IPS DF 6.9 (cell line): ENCODE results near the gene WDR17.

ENCODE experiments used
- DNase-seq: peaks from one replicate; pipeline ENCODE4 v3.0.0-alpha.2; 2013; ENCODE audit warnings: low read depth, low spot score
- H3K27ac ChIP-seq: one replicate; pipeline ENCODE4 v1.5.1; 2013; ENCODE audit warnings: low read length, control low read depth
- H3K27me3 ChIP-seq: 2 replicates; pipeline ENCODE4 v1.6.1; 2013; ENCODE audit warnings: mild to moderate bottlenecking, low read length; ENCODE audit not compliant: control insufficient read depth, insufficient read depth
- H3K36me3 ChIP-seq: 2 replicates; pipeline ENCODE4 v1.6.1; 2013; ENCODE audit warnings: low read length; ENCODE audit not compliant: control insufficient read depth, insufficient read depth
- H3K4me1 ChIP-seq: 2 replicates; pipeline ENCODE4 v1.6.1; 2013; ENCODE audit warnings: low read length; ENCODE audit not compliant: control insufficient read depth, insufficient read depth
- H3K4me3 ChIP-seq: 2 replicates; pipeline ENCODE4 v1.5.1; 2013; ENCODE audit warnings: mild to moderate bottlenecking, low read length
- H3K9me3 ChIP-seq: 2 replicates; pipeline ENCODE4 v1.6.1; 2013; ENCODE audit warnings: low read length, inconsistent platforms; ENCODE audit not compliant: control insufficient read depth, insufficient read depth
- WGBS: extraction: QIAGEN DNeasy Blood & Tissue Kit; methylation state at CpG from one replicate; pipeline ENCODE4 v1.1.7; 2013; ENCODE audit warnings: mixed read lengths, missing lambda C conversion rate; ENCODE audit not compliant: insufficient read length, insufficient coverage; 5-methylcytosine and 5-hydroxymethylcytosine counted together

The WDR17 gene

DNA sequence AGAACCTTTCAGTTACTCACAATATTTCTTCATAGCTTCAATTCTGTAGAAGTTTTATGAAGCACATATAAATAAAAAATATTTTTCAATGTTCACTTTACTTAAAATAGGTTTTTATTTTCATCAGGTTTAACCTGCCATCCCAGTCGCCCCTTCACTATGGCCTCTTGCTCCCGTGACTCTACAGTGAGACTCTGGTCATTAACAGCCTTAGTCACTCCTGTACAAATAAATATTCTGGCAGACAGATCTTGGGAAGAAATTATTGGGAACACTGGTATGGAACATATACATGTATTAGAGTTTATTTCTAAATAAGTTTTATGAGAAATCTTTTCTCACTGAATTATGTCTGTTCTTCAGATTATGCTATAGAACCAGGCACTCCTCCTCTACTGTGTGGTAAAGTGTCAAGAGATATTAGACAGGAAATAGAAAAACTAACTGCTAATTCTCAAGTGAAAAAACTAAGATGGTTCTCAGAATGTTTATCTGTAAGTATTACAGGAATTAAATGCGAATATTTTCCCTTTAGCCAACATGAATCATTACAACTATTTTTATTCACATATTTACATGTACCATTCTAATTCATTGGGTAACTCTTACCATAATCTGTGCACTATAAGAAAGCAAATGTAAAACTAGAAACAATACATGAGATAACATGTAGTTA is 84.2 kb downstream of the WDR17 start:
- no peak overlapping the region for H3K4me3 ChIP-seq
- WGBS = no CpG with 5 or more reads among the region's 3 CpGs
- H3K27me3 ChIP-seq = no peaks in the 10 kb centered on the region
- no peak for DNase-seq
- no peaks in the 10 kb centered on the region for H3K4me1 ChIP-seq
- no peaks in the 10 kb centered on the region for H3K36me3 ChIP-seq
- no peak overlapping the region for H3K27ac ChIP-seq
- H3K9me3 ChIP-seq = no peaks in the 10 kb centered on the region

DNA sequence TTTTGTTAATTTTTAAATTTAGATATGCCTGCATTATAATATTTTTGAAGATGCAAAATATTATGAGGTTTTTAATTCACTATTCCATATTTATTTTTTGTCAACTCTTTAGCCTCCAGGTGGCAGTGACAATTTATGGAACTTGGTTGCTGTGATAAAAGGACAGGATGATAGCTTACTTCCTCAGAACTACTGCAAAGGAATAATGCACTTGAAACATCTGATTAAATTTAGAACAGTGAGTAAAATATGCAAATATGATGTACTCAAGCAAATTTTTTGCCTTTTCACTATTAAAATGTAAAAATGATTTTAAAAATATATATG is 84.7 kb downstream of the WDR17 start:
- Histone ChIP-seq H3K9me3 (no peaks in the 10 kb centered on the region), H3K27me3 (no peaks in the 10 kb centered on the region), H3K4me3 (no peak overlapping the region), H3K27ac (no peak overlapping the region), H3K4me1 (no peaks in the 10 kb centered on the region), H3K36me3 (no peaks in the 10 kb centered on the region)
- DNase-seq = no peak

DNA sequence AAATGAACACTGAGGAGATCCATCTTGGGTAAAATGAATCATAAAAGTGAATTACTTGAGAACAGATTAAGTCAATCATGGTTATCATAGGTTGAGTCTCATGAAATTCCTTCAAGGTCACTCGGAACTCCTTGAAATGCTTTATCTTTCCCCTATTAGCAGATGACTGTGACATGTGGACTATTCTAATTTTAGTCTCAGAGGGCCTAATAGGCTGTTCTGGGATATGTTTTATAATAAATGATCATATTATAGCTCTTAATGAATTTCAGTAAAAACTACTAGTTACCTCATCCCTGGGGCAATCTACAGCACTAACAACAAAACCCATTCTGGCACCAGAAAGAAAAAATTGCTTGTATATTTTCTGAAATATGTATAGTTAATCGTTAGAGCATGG is 85.1 kb downstream of the WDR17 start:
- WGBS = no CpG with 5 or more reads among the region's 2 CpGs
- Histone ChIP-seq H3K4me1 (no peaks in the 10 kb centered on the region), H3K27me3 (no peaks in the 10 kb centered on the region), H3K4me3 (no peak overlapping the region), H3K27ac (no peak overlapping the region), H3K9me3 (no peaks in the 10 kb centered on the region), H3K36me3 (no peaks in the 10 kb centered on the region)
- DNase-seq = no peak

DNA sequence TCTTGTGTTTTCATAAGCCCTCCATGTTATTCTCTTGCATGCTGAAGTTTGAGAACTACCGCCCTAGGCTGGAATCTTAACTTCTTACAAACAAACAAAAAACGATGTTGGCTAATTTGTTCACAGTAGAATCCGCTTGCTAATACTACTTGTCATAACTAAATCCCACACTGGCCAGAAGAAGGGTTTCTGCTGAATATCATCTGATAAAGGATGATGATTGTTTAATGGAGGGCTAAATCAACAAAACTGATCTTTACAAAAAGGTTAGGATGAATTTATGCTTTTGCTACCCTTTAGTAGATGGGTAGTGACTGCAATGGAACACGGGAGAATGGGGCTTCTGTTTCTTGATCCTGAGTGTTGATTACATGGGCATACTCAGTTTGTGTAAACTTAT is 87.5 kb downstream of the WDR17 start:
- Histone ChIP-seq H3K27me3 (no peaks in the 10 kb centered on the region), H3K9me3 (no peaks in the 10 kb centered on the region), H3K27ac (no peak overlapping the region), H3K36me3 (no peaks in the 10 kb centered on the region), H3K4me1 (no peaks in the 10 kb centered on the region), H3K4me3 (no peak overlapping the region)
- WGBS = no CpG with 5 or more reads among the region's 4 CpGs
- DNase-seq = no peak

DNA sequence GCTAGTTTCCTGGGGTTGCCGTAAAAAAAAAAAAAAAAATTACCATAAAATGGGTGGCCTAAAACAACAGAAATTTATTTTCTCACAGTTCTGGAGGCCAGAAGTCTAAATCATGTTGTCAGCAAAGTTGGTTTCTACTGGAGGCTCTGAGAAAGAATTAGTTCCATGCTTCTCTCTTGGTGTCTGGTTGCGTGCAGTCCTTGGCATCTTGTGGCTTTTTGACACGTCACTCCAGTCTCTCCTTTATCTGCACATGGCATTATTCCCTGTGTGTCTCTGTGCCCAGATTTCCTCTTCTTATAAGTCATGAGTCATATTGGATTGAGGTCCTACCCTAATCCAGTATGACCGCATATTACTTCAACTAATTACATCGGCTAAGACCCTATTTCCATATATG is 91.0 kb downstream of the WDR17 start:
- WGBS = no CpG with 5 or more reads among the region's 5 CpGs
- H3K27ac ChIP-seq = no peak overlapping the region
- DNase-seq = no peak
- H3K4me1 ChIP-seq = no peaks in the 10 kb centered on the region
- no peaks in the 10 kb centered on the region for H3K27me3 ChIP-seq
- no peak overlapping the region for H3K4me3 ChIP-seq
- H3K9me3 ChIP-seq = no peaks in the 10 kb centered on the region
- no peaks in the 10 kb centered on the region for H3K36me3 ChIP-seq

DNA sequence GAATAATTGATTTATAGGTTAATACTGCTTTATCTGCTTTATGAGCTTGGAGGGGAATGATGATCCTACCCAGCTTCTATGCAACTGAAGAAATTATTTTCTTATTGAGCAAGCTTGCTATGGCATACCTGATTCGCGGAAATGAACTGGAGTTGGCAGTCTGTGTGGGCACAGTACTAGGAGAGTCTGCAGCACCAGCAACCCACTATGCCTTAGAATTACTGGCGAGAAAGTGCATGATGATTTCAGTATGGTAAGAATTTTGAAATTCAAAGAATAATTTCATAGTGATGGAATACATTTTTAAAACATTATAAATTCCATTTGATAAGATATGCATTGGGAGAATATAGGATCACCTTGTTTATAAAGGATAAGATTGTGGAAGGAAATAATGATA is 97.4 kb downstream of the WDR17 start:
- Histone ChIP-seq H3K27ac (no peak overlapping the region), H3K27me3 (no peaks in the 10 kb centered on the region), H3K4me3 (no peak overlapping the region), H3K4me1 (no peaks in the 10 kb centered on the region), H3K36me3 (no peaks in the 10 kb centered on the region), H3K9me3 (no peaks in the 10 kb centered on the region)
- no CpG with 5 or more reads among the region's 3 CpGs for WGBS
- no peak for DNase-seq

DNA sequence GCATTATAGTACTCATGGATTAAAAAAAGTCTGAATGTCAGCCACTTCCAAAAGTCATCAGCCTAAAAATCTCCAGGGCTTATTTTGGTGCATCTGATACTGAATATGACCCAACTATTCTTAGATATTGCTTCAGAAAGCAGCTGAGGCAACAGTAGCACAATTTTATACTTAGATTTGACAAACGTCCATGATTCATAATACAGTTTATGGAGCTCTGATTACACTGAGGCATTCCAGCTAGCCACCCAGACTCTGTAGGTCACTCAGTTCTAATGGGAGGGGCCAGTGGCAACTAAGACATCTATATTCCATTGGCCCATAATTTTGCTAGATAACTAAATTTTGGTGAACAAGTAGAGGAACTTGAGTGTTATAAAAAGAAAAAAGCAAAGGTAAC is 119.4 kb downstream of the WDR17 start:
- Histone ChIP-seq H3K27me3 (no peaks in the 10 kb centered on the region), H3K27ac (no peak overlapping the region), H3K36me3 (no peaks in the 10 kb centered on the region), H3K9me3 (no peaks in the 10 kb centered on the region), H3K4me3 (no peak overlapping the region), H3K4me1 (peaks cover 1% of the 10 kb centered on the region; the same call in 1 of the 2 replicates)
- no CpG with 5 or more reads among the region's 1 CpG for WGBS
- no peak for DNase-seq

DNA sequence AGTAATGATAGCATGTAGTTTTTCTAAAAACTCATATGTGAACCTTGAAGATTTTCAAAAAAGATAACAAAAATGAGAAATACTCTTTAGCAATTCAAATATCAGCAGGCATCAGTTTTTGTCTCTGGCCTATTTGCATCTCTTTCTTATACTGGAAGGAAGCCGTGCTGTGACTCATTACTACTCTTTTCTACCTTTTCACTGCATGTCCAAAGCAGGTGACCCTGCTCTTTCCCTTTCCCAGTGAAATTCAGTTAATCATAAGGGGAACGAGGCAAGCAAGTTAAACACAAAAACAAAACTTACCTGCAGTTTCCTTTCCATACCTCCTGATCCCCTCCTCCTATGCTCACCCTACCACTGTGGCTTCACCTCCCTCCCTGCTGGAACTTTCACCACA is 120.4 kb downstream of the WDR17 start:
- DNase-seq = no peak
- H3K4me3 ChIP-seq = no peak overlapping the region
- H3K4me1 ChIP-seq = peaks cover 1% of the 10 kb centered on the region; the same call in 1 of the 2 replicates
- no peaks in the 10 kb centered on the region for H3K27me3 ChIP-seq
- H3K27ac ChIP-seq = no peak overlapping the region
- WGBS = no CpG with 5 or more reads among the region's 2 CpGs
- no peaks in the 10 kb centered on the region for H3K9me3 ChIP-seq
- no peaks in the 10 kb centered on the region for H3K36me3 ChIP-seq

DNA sequence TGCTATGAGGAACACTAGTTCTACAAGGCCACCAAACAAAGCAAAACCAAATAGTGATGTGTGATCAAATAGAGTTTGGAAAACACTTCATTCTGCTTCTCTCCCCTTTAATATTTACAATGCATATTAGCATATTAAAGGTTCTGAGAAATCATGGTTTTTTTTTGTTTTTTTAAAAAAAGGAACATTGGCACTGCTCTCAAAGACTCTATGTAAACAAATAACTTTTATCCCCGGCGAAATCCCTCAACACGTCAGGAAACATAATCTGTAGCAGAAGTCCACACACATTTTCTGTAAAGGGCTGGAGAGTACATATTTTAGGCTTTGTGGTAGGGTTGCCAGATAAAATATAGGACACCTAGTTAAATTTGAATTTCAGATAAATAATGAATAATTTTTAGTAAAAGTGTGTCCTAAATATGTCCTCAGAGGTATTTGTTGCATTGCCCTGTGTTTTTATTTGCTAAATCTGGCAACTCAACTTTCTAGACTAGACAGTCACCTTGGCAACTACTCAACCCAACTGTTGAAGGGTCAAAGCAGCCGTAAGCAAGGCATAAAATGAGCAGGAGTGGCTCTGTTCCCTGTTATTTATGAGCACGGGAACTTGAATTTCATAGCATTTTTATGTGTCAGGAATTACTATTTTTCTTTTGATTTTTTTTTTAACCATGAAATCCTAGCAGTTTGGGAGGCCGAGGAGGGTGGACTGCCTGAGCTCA is 121.2 kb downstream of the WDR17 start:
- no peak for DNase-seq
- no peak overlapping the region for H3K4me3 ChIP-seq
- no peak overlapping the region for H3K27ac ChIP-seq
- peaks cover 1% of the 10 kb centered on the region; the same call in 1 of the 2 replicates for H3K4me1 ChIP-seq
- no peaks in the 10 kb centered on the region for H3K9me3 ChIP-seq
- no CpG with 5 or more reads among the region's 6 CpGs for WGBS
- no peaks in the 10 kb centered on the region for H3K36me3 ChIP-seq
- H3K27me3 ChIP-seq = no peaks in the 10 kb centered on the region

DNA sequence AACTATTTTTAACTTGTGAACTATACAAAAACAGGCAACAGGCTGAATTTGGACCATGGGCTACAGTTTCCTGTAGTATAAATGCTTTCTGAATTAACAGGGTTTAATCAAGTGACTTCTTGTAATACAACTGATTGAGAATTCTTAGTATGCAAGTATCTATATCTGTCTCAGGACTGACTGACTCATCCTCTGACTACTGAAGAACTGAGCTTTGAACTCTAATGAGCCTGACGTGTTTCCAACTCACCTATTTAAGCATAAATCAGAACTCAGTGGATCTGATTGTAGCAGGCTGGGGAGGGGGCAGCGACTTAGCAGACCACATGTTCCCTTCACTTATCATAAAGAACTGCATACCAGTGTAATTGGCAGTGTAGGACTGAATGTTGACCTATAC is 122.0 kb downstream of the WDR17 start:
- Histone ChIP-seq H3K27me3 (no peaks in the 10 kb centered on the region), H3K9me3 (no peaks in the 10 kb centered on the region), H3K36me3 (no peaks in the 10 kb centered on the region), H3K4me3 (no peak overlapping the region), H3K4me1 (peaks cover 1% of the 10 kb centered on the region; the same call in 1 of the 2 replicates), H3K27ac (no peak overlapping the region)
- no peak for DNase-seq
- no CpG with 5 or more reads among the region's 2 CpGs for WGBS

DNA sequence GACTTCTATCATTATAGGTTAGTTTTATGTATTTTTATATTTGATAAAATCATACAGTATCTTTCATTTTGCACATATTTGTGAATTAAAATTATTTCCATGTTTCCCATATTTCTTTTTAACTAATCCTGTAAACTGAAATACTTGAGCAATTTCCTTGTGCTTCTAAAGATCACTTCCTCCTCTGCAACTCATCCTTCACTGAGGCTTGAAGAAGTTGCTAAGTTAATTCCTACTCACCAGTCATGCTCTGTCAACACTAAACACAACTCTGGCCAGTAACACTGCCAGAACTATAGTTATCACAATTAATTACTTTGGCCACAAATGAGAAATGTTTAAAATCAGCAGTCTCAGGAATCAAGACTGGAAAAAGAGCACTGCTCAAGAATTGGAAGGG is 123.0 kb downstream of the WDR17 start:
- H3K27ac ChIP-seq = no peak overlapping the region
- no peaks in the 10 kb centered on the region for H3K36me3 ChIP-seq
- H3K4me3 ChIP-seq = no peak overlapping the region
- peaks cover 1% of the 10 kb centered on the region; the same call in 1 of the 2 replicates for H3K4me1 ChIP-seq
- no peak for DNase-seq
- no peaks in the 10 kb centered on the region for H3K27me3 ChIP-seq
- no peaks in the 10 kb centered on the region for H3K9me3 ChIP-seq
